AG10803 (cell line): ENCODE results near the gene PRKAG2.
A peak's percentile ranks its signal among the peaks of the same experiment; 100 is the strongest.

Experiments
- DNase-seq: peaks from one replicate; pipeline ENCODE4 v3.0.0; 2010; ENCODE audit warnings: low read depth
- H3K4me3 ChIP-seq: 2 replicates; pipeline ENCODE4 v1.5.1; 2011; ENCODE audit warnings: mild to moderate bottlenecking, low read length, control low read depth
- CTCF ChIP-seq: conservative IDR thresholded peaks from 2 replicates; pipeline ENCODE4 v1.5.1; 2011; ENCODE audit warnings: mild to moderate bottlenecking, low read length, control low read depth, inconsistent platforms

The PRKAG2 gene

GRCh38 chr7:151630851-151631569 lies 245.9 kb downstream of the PRKAG2 start:
- H3K4me3 ChIP-seq = peak overlapping the region; percentile 93
- TF ChIP-seq CTCF = no peak
- no peak for DNase-seq

- H3K4me3 ChIP-seq = no peak overlapping the region
- DNase-seq = no peak
- TF ChIP-seq CTCF = no peak
Observed at GRCh38 chr7:151630358-151630757, 246.6 kb downstream of the PRKAG2 start.

- TF ChIP-seq CTCF = no peak
- no peak overlapping the region for H3K4me3 ChIP-seq
- DNase-seq = no peak
Observed at GRCh38 chr7:151629713-151630272, 247.1 kb downstream of the PRKAG2 start.

GRCh38 chr7:151628846-151629604 lies 247.9 kb downstream of the PRKAG2 start:
- no peak for TF ChIP-seq CTCF
- DNase-seq = no peak

GRCh38 chr7:151626422-151627115 lies 250.3 kb downstream of the PRKAG2 start:
- TF ChIP-seq CTCF = peak; percentile 41
- no peak overlapping the region for H3K4me3 ChIP-seq
- no peak for DNase-seq

More at GRCh38 chr7:151628846-151629604, 247.9 kb downstream of the PRKAG2 start:
- no peak overlapping the region for H3K4me3 ChIP-seq

- DNase-seq = no peak
- H3K4me3 ChIP-seq = no peak overlapping the region
- TF ChIP-seq CTCF = no peak
Observed at GRCh38 chr7:151625606-151626005, 251.3 kb downstream of the PRKAG2 start.
